ENCODE results near the gene PLCB3. TPM values are rescaled to one million over a fixed set of nuclear protein-coding genes. Genes with fewer than 3 reads are reported as not detected.

The PLCB3 gene
- total RNA-seq, 1 donor from 2014 or later = 20.8 TPM

DNA sequence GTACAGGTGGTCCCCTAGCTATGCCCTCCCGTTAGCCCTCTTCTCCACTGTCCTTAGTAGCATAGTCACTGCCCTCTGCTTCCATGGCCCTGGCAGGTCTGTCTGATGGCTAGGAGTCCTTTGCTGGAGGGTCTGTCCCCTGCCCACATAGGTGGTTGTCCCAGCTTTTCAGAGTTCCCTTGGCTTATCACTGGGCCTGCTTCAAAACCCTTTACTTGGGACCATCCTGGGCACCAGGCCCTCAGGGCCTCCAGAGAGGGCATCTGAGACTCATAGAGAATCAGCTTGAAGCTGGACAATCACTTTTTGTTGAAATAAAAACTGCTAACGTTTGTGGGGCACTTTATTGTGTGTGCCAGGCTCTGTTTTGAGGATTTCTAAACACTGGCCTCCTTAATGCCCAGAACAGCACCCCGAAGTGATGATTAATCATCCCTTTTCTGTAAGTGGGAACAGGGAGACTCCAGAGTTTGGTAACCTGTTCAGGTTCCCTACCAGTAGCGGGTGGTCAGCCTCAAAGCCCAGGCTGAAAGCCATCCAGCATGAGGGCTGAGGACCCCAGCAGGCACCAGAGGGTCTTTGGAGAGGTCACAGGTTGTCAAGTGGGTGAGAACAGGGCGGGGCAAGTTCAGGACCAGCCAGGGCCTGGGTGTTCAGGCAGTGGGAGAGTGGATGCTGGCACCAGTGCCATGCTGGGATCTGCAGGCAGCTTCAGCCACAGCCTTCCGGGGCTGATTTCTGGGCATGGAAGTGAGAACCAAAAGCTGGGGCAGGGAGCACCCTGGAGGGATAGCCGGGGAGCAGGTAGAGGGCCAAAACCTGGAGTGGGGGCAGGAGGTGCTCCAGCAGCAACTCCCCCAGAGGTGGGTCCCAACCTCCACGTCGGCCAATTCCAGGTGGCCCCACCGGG is 39.3 kb downstream of the PLCB3 start:
- FAIRE-seq (no peak), DNase-seq (ENCODE audit: low read depth) (no peak)
- TF ChIP-seq, protein P1, sequence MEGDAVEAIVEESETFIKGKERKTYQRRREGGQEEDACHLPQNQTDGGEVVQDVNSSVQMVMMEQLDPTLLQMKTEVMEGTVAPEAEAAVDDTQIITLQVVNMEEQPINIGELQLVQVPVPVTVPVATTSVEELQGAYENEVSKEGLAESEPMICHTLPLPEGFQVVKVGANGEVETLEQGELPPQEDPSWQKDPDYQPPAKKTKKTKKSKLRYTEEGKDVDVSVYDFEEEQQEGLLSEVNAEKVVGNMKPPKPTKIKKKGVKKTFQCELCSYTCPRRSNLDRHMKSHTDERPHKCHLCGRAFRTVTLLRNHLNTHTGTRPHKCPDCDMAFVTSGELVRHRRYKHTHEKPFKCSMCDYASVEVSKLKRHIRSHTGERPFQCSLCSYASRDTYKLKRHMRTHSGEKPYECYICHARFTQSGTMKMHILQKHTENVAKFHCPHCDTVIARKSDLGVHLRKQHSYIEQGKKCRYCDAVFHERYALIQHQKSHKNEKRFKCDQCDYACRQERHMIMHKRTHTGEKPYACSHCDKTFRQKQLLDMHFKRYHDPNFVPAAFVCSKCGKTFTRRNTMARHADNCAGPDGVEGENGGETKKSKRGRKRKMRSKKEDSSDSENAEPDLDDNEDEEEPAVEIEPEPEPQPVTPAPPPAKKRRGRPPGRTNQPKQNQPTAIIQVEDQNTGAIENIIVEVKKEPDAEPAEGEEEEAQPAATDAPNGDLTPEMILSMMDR (IDR thresholded peaks at IDR 0.05; ENCODE audit: insufficient read depth, low read length, severe bottlenecking) = no peak
- Histone ChIP-seq H3K4me3 (ENCODE audit: low read depth, low read length) (no peak overlapping the region), H3K36me3 (ENCODE audit: control insufficient read depth, insufficient read depth, low read length) (no peaks in the 10 kb centered on the region), H3K27me3 (ENCODE audit: control insufficient read depth, insufficient read depth, low read length) (peaks cover 16% of the 10 kb centered on the region)

GRCh38 chr11:64291262-64291751 is 40.0 kb downstream of the PLCB3 start, which contains the start of gene KCNK4:
Gene KCNK4, plus strand, starts transcription at chr11:64291302. Its CDS starts 1,717 bp downstream, at chr11:64293019.
- FAIRE-seq = no peak
- no peaks in the 10 kb centered on the region for H3K36me3 ChIP-seq (ENCODE audit: control insufficient read depth, insufficient read depth, low read length)
- TF ChIP-seq, protein P1 (IDR thresholded peaks at IDR 0.05; ENCODE audit: insufficient read depth, low read length, severe bottlenecking) = no peak
- H3K4me3 ChIP-seq (ENCODE audit: low read depth, low read length) = peak within 1 kb of the TSS; percentile 18
- H3K27me3 ChIP-seq (ENCODE audit: control insufficient read depth, insufficient read depth, low read length) = peaks cover 16% of the 10 kb centered on the region
- DNase-seq (ENCODE audit: low read depth) = no peak

GRCh38 chr11:64291752-64292459 is 40.6 kb downstream of the PLCB3 start:
- peaks cover 20% of the 10 kb centered on the region for H3K27me3 ChIP-seq (ENCODE audit: control insufficient read depth, insufficient read depth, low read length)
- TF ChIP-seq, protein P1 (IDR thresholded peaks at IDR 0.05; ENCODE audit: insufficient read depth, low read length, severe bottlenecking) = no peak
- DNase-seq (ENCODE audit: low read depth) (no peak), FAIRE-seq (no peak)
- H3K4me3 ChIP-seq (ENCODE audit: low read depth, low read length) = peak overlapping the region; percentile 18
- H3K36me3 ChIP-seq (ENCODE audit: control insufficient read depth, insufficient read depth, low read length) = no peaks in the 10 kb centered on the region

- H3K4me3 ChIP-seq (ENCODE audit: low read depth, low read length) = peak overlapping the region; percentile 18
- DNase-seq (ENCODE audit: low read depth) = no peak
- TF ChIP-seq, protein P1 (IDR thresholded peaks at IDR 0.05; ENCODE audit: insufficient read depth, low read length, severe bottlenecking) = no peak
- no peaks in the 10 kb centered on the region for H3K36me3 ChIP-seq (ENCODE audit: control insufficient read depth, insufficient read depth, low read length)
- no peak for FAIRE-seq
- peaks cover 26% of the 10 kb centered on the region for H3K27me3 ChIP-seq (ENCODE audit: control insufficient read depth, insufficient read depth, low read length)
Measured at GRCh38 chr11:64292460-64293254, 41.3 kb downstream of the PLCB3 start.

DNA sequence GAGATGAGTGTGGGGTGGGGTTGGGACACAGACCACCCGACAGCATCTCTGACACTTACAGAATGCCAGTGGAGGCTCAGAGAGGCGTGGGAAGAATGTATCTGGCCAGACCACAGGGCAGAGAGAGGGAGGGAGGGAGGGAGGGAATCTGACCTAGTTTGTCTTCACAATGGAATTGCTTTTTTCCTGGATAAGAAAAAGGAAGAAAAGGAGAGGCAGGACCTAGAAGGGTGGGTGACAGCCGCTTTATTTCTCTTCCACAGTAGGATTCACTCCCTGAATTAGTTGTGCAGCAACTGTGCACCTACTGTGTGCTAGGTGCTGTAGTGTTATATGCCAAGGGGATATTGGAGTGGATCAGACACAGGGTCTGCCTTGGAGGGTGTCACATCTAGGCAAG is 43.4 kb downstream of the PLCB3 start:
- peaks cover 40% of the 10 kb centered on the region for H3K27me3 ChIP-seq (ENCODE audit: control insufficient read depth, insufficient read depth, low read length)
- TF ChIP-seq, protein P1 (IDR thresholded peaks at IDR 0.05; ENCODE audit: insufficient read depth, low read length, severe bottlenecking) = no peak
- no peaks in the 10 kb centered on the region for H3K36me3 ChIP-seq (ENCODE audit: control insufficient read depth, insufficient read depth, low read length)
- no peak overlapping the region for H3K4me3 ChIP-seq (ENCODE audit: low read depth, low read length)
- FAIRE-seq (no peak), DNase-seq (ENCODE audit: low read depth) (no peak)

All from bronchial epithelial cell (primary cell).